Endodermal cell (in vitro differentiated cells): ENCODE measurements around the gene TNFAIP2. TPM values are rescaled to one million over a fixed set of nuclear protein-coding genes. Genes with fewer than 3 reads are reported as not detected.

Experiments used
- DNase-seq: peaks from one replicate; pipeline ENCODE4 v3.0.0-alpha.2; 2017
- H3K27ac ChIP-seq: 2 replicates; pipeline ENCODE4 v1.5.1; 2013; ENCODE audit warnings: mild to moderate bottlenecking, low read depth, low read length, moderate library complexity
- H3K27me3 ChIP-seq: 2 replicates; pipeline ENCODE4 v1.6.1; 2013; ENCODE audit warnings: mild to moderate bottlenecking, low read length, moderate library complexity; ENCODE audit not compliant: insufficient read depth, control insufficient read depth, poor library complexity, severe bottlenecking
- H3K36me3 ChIP-seq: 2 replicates; pipeline ENCODE4 v1.7.0; 2013; ENCODE audit warnings: mild to moderate bottlenecking, low read length, moderate library complexity; ENCODE audit not compliant: control insufficient read depth, insufficient read depth
- H3K4me1 ChIP-seq: one replicate; pipeline ENCODE4 v1.7.0; 2013; ENCODE audit warnings: low read length; ENCODE audit not compliant: control insufficient read depth, insufficient read depth
- H3K4me3 ChIP-seq: 2 replicates; pipeline ENCODE4 v1.5.1; 2013; ENCODE audit warnings: mild to moderate bottlenecking, low read length, moderate library complexity
- H3K9ac ChIP-seq: 2 replicates; pipeline ENCODE4 v1.6.1; 2013; ENCODE audit warnings: mild to moderate bottlenecking, low read length, moderate library complexity; ENCODE audit not compliant: poor library complexity, severe bottlenecking; ENCODE audit errors: extremely low read depth
- H3K9me3 ChIP-seq: 2 replicates; pipeline ENCODE4 v1.6.1; 2013; ENCODE audit warnings: mild to moderate bottlenecking, low read length, moderate library complexity; ENCODE audit not compliant: control insufficient read depth
- H3K27ac Mint-ChIP-seq: 2 replicates; pipeline ENCODE4 v1.8.0; 2020; ENCODE audit warnings: mixed read lengths
- H3K27me3 Mint-ChIP-seq: 2 replicates; pipeline ENCODE4 v1.8.0; 2021; ENCODE audit warnings: mild to moderate bottlenecking, mixed read lengths; ENCODE audit not compliant: insufficient read depth
- H3K36me3 Mint-ChIP-seq: 2 replicates; pipeline ENCODE4 v1.8.0; 2020; ENCODE audit warnings: low read depth, mixed read lengths
- H3K4me1 Mint-ChIP-seq: 2 replicates; pipeline ENCODE4 v1.8.0; 2020; ENCODE audit warnings: mixed read lengths
- H3K4me3 Mint-ChIP-seq: 2 replicates; pipeline ENCODE4 v1.8.0; 2020; ENCODE audit warnings: mild to moderate bottlenecking, moderate library complexity, mixed read lengths
- H3K9me3 Mint-ChIP-seq: 2 replicates; pipeline ENCODE4 v1.8.0; 2020; ENCODE audit warnings: mild to moderate bottlenecking, mixed read lengths
- WGBS, 2 experiments: methylation state at CpG; one replicate each; pipeline versions ENCODE4 v1.1.5 to v1.1.7; 2013; ENCODE audit warnings: missing lambda C conversion rate in 2 of 2, mixed read lengths in 1 of 2; ENCODE audit not compliant: insufficient coverage in 1 of 2, insufficient read length in 1 of 2; 5-methylcytosine and 5-hydroxymethylcytosine counted together
- total RNA-seq, 2 donors: library from RNA; stranded (reverse); fragmentation: NEBNext Ultra II Directional in 1 of 2; extraction: Animal tissue kit (Norgen Biotek cat#: 25700) in 1 of 2; gene quantifications; 2 replicates in 1 of 2; 3 replicates in 1 of 2; pipeline ENCODE4 v1.2.1, GENCODE V29; 2021
- TF ChIP-seq, protein P1 (sequence below): fragments of 200-600 bp; sonication (generic); conservative IDR thresholded peaks from 2 replicates; pipeline ENCODE4 v1.5.0; 2021; ENCODE audit warnings: antibody characterized with exemption, mild to moderate bottlenecking

The TNFAIP2 gene
- total RNA-seq, 2 donors from 2014 or later, result 16.8 to 19.4 TPM

DNA sequence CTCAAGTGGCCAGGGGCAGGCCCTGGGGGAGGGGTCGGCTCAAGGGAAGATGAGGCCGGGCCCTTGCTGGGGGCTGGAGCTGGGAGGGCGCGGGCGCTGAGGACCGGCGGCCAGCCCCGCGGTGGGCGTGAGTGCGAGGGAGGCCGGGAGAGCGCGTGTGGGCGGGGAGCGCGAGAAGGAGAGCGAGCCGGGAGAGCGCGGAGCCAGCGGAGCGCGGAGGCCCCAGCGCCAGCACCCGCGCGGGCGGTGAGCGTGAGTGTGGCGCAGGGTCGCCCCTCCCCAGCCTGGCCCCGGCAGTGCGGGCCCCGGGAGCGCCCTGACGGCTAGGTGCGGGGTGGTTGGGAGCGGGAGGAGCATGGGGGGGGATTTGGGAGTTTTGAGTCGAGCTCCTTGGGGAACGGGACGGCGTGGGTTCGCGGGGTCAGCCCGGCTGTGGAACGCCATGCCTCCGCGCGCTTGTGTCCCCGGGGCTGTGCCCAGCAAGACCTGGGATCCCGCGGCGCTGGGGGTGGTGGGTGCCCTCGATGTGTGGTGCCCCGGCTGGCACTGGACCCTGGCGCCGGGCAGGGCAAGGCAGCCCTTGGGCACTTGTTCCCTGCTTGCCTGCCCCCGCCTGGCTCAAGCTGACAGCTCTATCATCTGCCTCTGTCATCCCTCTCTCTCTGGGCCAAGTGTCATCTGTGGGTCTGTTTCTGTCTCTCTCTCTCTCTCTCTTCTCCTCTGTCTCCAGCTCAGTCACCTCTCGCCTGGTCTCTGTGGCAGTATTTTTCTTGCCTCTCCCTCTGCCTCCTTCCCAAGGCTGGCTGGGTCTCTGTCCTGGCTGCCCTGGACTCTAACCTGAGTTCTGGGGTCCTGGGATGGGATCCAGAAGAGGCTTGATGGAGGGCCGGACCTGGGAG, 39.0 kb upstream of the TNFAIP2 start, which contains the start of gene LBHD2:
Gene LBHD2, plus strand, starts transcription at position 190 of the 899 bp plus-strand sequence. CDS start 1,803 bp downstream, outside the sequence.
- Mint-ChIP-seq H3K4me1 (no peaks in the 10 kb centered on the region), H3K4me3 (peak within 1 kb of the TSS; percentile 11), H3K36me3 (no peaks in the 10 kb centered on the region), H3K27me3 (peaks cover 2% of the 10 kb centered on the region), H3K27ac (no peak within 1 kb of the TSS), H3K9me3 (no peaks in the 10 kb centered on the region)
- peaks cover 62% of the 10 kb centered on the region for H3K27me3 ChIP-seq
- no peak within 1 kb of the TSS for H3K27ac ChIP-seq
- TF ChIP-seq, protein P1, sequence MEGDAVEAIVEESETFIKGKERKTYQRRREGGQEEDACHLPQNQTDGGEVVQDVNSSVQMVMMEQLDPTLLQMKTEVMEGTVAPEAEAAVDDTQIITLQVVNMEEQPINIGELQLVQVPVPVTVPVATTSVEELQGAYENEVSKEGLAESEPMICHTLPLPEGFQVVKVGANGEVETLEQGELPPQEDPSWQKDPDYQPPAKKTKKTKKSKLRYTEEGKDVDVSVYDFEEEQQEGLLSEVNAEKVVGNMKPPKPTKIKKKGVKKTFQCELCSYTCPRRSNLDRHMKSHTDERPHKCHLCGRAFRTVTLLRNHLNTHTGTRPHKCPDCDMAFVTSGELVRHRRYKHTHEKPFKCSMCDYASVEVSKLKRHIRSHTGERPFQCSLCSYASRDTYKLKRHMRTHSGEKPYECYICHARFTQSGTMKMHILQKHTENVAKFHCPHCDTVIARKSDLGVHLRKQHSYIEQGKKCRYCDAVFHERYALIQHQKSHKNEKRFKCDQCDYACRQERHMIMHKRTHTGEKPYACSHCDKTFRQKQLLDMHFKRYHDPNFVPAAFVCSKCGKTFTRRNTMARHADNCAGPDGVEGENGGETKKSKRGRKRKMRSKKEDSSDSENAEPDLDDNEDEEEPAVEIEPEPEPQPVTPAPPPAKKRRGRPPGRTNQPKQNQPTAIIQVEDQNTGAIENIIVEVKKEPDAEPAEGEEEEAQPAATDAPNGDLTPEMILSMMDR, result no peak
- H3K4me3 ChIP-seq, result no peak within 1 kb of the TSS
- H3K36me3 ChIP-seq, result no peaks in the 10 kb centered on the region
- no peak within 1 kb of the TSS for H3K9ac ChIP-seq
- DNase-seq, result peak; percentile 61
- H3K4me1 ChIP-seq, result no peaks in the 10 kb centered on the region
- WGBS, 2 experiments, result 23 to 31% methylated on average over 25 to 61 of the region's 61 CpGs
- H3K9me3 ChIP-seq, result no peaks in the 10 kb centered on the region

DNA sequence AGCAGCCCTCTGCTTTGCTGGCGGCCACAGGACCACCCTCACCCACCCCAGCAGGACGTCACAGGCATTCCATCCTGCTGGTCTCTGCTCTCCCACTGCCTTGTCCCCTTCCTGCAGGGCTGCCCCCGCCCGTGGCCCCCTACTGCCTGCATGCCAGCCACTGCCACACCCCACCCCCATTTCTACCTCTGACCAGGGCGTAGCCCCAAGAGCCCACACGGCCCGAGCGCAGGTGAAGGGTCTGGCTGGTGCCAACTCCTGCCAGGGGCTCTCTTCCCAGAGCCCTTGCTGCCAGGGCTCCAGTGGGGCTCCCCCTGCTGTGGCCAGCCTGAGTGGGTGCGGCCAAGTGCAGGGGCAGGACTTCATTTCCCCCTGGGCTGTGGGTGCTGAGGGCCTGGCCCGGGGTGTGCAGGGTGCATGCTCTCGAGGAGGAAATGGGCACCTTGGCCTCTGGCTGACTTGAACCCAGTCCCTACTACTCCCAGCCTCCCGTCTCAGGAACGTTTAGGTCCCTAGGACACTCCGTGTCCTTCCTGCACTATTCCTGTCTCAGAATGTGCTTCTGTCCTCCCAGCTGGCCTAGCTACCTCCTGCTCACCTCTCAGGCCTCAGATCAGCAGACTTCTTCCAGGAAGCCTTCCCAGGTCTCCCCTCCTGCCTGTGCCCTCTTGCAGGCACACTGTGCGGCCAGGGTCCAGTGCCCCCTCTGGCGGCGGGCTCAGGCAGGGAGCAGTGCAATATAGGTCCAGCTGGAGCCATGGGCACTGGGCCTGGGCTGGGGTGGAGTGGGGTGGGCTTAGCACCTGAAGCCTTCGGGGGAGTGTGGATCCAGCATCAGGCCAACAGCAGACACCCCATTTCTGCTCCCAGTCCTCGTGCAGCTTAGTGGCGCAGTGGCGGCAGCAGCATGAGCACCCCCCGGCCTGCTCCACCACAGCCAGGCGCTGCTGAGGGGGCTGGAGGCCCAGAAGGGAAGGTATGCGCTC, 37.9 kb upstream of the TNFAIP2 start:
- H3K4me3 ChIP-seq, result no peak overlapping the region
- DNase-seq, result peak; percentile 83
- Mint-ChIP-seq H3K27ac (no peak overlapping the region), H3K4me1 (no peaks in the 10 kb centered on the region), H3K27me3 (peaks cover 6% of the 10 kb centered on the region), H3K4me3 (no peak overlapping the region), H3K9me3 (no peaks in the 10 kb centered on the region), H3K36me3 (no peaks in the 10 kb centered on the region)
- no peaks in the 10 kb centered on the region for H3K36me3 ChIP-seq
- WGBS, 2 experiments, result 84 to 93% methylated on average over 9 to 24 of the region's 24 CpGs
- H3K9me3 ChIP-seq, result no peaks in the 10 kb centered on the region
- TF ChIP-seq, protein P1, result peak; percentile 74
- peaks cover 52% of the 10 kb centered on the region for H3K27me3 ChIP-seq
- no peak overlapping the region for H3K27ac ChIP-seq
- H3K9ac ChIP-seq, result no peak overlapping the region
- H3K4me1 ChIP-seq, result no peaks in the 10 kb centered on the region

DNA sequence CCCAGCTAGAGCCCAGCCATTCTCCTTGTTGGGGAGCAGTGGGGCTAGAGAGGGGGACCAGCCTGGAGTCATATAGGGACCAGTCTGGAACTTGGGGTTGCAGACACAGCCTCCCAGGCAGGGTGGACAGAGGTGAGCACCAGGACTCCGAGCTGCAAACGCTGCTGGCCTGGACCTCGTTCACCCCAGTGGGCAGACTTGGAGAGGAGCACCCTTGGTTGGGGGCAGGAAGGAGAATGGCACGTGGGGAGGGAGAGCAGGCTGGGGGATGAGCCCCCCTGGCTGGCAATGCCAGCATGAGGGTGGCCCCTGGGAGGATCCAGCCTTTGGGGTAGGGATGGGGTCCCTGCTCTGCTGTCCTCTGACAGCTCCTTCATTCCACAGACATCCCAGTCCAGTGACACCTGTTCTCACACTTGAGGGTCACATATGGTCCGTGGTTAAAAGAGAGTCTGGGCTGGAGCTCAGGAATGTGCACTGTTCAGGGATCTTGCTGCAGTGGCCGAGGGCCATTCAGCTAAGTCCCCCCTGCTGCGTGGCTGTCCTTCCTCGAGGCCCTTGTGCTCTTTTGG, 36.4 kb upstream of the TNFAIP2 start:
- Histone ChIP-seq H3K27me3 (peaks cover 47% of the 10 kb centered on the region), H3K9ac (no peak overlapping the region), H3K27ac (no peak overlapping the region), H3K4me1 (no peaks in the 10 kb centered on the region), H3K36me3 (no peaks in the 10 kb centered on the region), H3K4me3 (no peak overlapping the region), H3K9me3 (no peaks in the 10 kb centered on the region)
- Mint-ChIP-seq H3K9me3 (no peaks in the 10 kb centered on the region), H3K36me3 (no peaks in the 10 kb centered on the region), H3K4me3 (no peak overlapping the region), H3K27me3 (peaks cover 12% of the 10 kb centered on the region), H3K4me1 (no peaks in the 10 kb centered on the region), H3K27ac (no peak overlapping the region)
- peak; percentile 31 for DNase-seq
- 86 to 88% methylated on average over 2 to 8 of the region's 8 CpGs for WGBS, 2 experiments
- TF ChIP-seq, protein P1, result no peak
